Stimulated activated CD8-positive, alpha-beta memory T cell treated with anti-CD3 and anti-CD28 coated beads, Interleukin-2, amount 100 ng/mL, for 48 hours (primary cell): ENCODE measurements around the gene KIAA1549.
"Not testable (repeated sequence)": the region's sequence is repeated elsewhere in the genome, so short reads cannot be mapped to it uniquely, and the experiment has no call there.

ENCODE experiments used
- DNase-seq, 2 donors: peaks; one replicate each; pipeline ENCODE4 v3.0.0-alpha.2; 2020; ENCODE audit warnings: low read depth in 2 of 2

Gene KIAA1549

DNA sequence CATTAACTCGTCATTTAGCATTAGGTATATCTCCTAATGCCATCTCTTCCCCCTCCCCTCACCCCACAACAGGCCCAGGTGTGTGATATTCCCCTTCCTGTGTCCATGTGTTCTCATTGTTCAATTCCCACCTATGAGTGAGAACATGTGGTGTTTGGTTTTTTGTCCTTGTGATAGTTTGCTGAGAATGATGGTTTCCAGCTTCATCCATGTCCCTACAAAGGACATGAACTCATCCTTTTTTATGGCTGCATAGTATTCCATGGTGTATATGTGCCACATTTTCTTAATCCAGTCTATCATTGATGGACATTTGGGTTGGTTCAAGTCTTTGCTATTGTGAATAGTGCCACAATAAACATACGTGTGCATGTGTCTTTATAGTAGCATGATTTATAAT lies 169.9 kb downstream of the KIAA1549 start:
- not testable (repeated sequence) for DNase-seq

DNA sequence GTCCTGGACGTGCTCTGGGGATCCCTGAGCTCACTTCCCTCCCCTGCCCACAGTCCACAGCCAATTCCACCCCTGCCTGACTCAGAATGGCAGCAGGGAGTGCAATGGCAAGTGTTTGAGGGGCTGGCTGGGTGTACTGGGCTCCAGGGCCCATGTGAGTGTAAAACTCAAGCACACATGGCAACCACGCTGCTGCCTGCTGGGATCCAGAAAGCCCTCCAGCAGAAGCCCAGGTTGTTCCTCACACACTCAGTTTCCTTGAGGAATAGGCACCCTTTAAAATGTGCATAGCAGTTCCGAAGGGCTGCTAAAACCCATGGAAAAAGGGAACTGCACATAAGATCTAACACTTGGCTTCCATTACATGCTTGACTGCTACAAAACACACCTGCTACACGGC lies 171.8 kb downstream of the KIAA1549 start:
- DNase-seq: no peak

DNA sequence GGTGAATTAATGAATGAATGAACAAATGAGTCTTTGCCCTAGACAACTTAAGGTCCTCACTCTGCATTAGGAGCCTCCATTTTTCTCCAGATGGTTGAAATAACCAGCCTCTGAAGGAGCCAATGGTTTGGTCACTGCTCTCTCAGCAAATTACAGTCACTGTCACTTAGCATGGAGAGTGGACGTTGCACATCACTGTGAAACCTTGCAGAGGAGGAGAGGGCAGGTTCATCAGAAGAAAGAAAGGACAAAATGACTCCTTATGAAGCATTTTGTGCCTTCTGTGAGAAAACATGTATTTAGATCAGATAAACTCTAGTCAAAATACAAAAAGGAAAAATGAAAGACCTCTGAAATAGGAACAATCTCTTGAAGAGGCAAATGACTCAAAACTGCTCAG lies 176.6 kb downstream of the KIAA1549 start:
- no peak for DNase-seq

DNA sequence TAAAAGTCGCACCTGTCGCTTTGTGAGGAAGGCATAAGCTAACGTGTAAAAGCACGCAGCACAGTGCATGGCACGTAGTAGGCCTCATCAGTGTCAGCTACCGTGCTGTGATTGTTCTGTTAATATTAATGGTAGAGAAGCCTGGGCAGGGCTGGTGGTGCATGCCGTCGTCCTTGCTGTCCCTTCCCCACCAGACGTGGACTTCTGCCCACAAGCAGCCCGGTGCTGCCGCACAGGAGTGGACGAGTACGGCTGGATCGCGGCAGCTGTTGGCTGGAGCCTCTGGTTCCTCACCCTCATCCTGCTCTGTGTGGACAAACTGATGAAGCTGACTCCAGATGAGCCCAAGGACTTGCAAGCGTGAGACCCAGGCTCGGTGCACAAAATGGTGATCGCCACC lies 178.5 kb downstream of the KIAA1549 start:
- DNase-seq: no peak

DNA sequence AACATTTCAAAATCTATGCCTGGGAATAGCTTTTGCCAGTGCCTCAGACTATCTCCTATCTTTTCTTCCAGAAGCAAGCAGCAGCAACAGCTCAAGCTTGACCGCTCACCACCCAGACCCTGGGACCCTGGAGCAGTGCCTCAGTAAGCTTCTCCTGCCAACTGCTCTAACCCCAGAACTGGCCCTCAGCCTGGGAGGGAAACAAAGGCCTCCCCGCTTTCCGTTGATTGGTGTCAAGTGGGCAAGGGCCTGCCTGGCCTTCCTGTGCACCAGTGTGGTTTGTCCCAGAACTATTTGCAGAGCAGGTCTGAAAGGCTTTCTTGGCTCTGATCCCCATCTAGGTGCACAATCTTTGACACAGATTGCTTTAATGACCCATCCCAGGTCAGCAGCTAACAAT lies 179.9 kb downstream of the KIAA1549 start:
- DNase-seq: no peak

DNA sequence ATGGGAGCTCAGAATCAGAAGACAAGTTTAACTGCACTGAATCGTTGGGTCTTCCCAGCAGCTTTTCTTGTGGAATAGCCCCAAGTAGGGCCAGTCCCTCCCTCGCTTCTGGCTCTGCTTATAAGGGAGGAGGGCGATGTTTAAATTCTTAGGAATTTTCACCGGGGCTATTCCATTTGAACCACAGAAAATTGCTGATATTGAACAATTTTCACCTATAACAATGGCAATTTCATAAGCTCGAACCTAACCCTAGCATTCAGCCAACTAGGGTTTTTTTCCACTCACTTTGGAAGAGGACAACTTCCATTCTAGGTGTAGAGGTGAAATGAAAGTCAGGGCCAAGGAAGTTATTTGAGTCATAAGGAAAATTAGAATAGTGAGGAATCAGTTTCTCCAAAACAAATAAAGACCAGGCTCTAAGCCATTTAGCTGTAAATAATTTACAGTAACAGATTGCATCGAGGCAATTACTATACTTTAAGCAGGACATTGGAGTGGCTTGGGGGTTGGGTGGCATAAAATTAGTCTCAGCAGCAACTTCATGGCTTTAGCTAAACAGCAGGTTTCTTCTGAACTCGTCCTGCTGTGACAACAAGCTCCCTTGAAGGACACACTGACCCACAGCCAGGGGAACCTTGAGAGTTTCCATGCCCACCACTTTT lies 181.7 kb downstream of the KIAA1549 start:
- no peak for DNase-seq

DNA sequence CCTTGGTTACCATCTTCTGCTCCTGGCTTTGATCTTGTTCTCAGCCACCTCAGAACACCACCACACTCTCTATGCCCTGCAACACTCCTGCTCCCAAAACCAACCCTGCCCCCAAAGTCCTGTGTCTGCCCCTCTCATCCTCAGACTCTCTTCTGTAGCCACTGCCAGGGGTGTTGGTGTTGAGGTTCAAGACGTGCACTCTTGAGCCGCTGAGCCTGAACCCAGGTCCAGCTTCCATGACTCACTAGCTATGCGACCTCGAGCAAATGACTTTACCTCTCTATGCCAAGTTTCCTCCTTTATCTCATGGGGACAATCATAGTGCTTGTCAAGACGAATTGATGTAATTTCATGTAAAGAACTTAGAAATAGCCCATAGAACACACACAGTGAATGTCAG lies 182.4 kb downstream of the KIAA1549 start:
- no peak for DNase-seq

DNA sequence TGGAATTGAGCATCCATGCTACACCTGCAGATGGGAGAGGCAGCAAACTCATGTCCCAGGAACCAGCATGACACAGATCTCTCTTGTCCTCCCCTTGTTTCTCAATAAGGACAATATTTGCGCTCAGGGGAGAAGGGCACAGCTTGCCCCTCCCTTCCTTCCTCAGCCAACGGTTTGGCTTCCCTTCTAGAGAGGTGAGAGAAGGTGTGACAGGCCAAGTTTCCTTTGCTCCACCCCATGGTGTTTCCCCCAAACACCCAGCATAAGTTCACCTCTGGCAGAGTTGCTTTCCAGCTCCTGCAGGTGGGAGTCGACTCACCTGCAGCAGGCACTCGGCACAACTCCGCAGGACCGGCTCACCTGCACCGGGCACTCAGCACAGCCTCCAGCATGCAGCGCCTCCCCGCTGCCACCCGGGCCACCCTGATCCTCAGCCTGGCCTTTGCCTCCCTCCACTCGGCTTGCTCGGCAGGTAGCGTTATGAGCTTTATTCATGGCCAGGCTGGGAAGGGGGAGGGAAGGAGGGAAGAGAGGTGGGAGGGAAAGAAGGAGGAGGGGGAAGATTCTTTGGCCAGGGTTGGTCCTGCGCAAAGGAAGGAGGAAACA lies 183.4 kb downstream of the KIAA1549 start, which contains the start of the genes ATP6V0A4 and TMEM213:
TSS of gene ATP6V0A4 (minus strand) at position 482 of the 606 bp plus-strand sequence. CDS start 26,949 bp downstream, outside the sequence.
TSS of gene TMEM213 (plus strand) at position 280 of the 606 bp plus-strand sequence. CDS start at position 391, 111 bp downstream.
- no peak for DNase-seq

DNA sequence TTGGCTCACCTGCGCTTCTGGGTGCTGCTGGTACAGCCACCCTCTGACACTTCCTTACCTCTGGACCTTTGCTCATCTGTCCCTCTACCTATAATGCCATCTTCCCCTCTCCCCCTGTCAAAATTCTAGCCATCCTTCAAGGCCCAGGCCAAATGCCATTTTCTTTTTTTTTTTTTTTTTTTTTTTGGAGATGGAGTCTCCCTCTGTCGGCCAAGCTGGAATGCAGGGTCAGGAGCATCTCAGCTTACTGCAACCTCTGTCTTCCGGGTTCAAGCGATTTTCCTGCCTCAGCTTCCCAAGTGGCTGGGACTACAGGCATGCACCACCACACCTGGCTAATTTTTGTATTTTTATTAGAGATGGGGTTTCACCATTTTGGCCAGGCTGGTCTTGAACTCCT lies 184.1 kb downstream of the KIAA1549 start:
- not testable (repeated sequence) for DNase-seq

DNA sequence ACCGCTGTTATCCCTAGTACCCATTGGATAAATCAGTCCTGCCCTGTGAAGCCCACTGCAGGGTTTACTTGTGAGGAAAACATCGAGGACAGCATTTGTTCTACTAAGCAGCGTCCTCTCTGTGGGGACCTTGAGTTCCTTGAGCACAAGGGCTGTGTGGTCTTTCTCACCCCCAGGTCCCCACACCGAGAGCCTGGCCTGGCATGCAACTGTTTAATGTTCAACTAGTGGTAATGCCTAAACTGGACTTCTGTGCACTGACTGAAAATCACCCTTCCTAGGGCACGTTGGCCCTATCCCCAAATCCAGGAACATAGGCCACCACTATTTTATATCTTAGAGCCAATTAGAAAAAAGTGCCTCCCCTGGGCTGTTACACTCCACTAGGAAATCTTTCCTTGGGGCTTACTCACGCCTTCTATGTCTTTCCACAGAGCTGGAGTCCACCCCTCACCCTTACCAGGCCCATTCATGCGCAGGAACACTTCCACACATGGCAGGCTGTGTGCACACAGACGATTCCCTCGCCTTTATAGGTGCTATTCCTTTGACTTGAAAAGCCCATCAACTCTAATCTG lies 185.1 kb downstream of the KIAA1549 start:
- no peak for DNase-seq

DNA sequence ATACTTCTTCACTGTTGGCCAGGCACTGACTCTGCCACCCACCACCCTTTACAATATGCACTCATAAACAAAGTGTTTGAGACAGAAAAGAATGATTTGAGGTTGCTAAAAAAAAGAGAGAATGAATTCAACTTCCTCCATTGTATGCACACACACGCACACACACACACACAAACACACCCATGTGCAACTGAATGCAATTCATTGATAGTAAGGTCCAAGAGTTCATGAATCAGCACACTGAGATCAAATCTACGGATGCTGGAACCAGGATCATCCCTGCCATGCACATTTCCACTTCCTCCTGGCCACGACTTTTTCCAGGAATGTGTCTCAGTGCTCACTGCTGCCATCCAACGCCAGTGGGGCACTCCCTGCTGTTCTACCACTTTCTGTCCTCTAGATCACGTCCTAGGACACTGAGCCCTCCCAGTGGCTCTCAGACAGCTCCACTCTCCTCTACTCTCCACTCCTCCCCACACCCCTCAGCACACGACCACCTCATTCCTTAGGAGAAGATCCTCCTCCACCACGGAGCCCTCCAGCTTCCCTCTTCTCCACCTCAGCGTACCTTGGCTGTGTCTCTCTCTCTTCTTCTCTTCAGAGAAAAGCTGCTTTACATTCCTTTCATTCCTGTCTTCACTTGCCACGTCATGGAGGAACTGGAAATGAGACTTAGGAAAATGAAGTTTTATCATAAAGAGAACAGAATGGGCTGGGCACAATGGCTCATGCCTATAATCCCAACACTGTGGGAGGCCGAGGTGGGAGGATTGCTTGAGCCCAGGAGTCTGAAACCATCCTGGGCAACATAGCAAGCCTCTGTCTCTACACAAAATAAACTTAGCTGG lies 195.4 kb downstream of the KIAA1549 start:
- DNase-seq: no peak

DNA sequence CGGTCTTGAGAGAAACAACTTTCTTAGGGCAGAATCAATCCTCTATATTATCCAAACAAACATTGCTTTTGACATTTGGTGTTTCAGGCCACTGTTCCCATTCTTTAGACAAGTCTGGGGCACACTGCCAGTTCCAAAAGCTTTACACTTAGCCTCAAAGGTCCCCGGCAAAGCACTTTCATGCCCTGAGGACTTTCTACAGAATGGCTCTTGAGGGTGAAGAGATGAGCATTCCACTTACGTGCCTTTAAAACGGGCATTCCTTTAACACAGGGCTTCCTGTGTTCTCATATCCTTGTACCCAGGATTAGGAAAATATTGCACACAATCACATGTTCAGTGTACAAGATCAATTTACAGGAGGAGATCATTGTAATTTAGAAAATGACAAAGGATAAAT lies 196.5 kb downstream of the KIAA1549 start:
- no peak for DNase-seq
